DMS79 (cell line): ENCODE data around the gene THAP7.
"Not testable (repeated sequence)": the region's sequence is repeated elsewhere in the genome, so short reads cannot be mapped to it uniquely, and the experiment has no call there.

Experiments
- DNase-seq: peaks from one replicate; lab custom pipeline; 2025; lab: John Stamatoyannopoulos, UW

THAP7 gene

GRCh38 chr22:21012446-21013407, 10.8 kb upstream of the THAP7 start:
- DNase-seq = no peak

GRCh38 chr22:21010426-21011113, 8.7 kb upstream of the THAP7 start:
- no peak for DNase-seq

- DNase-seq = no peak
Measured at GRCh38 chr22:21009638-21010425, 7.9 kb upstream of the THAP7 start.

GRCh38 chr22:21009208-21009607, 7.3 kb upstream of the THAP7 start:
- not testable (repeated sequence) for DNase-seq

- DNase-seq = no peak
Measured at GRCh38 chr22:21003782-21004181, 1.9 kb upstream of the THAP7 start.

GRCh38 chr22:21000987-21001600, 824 bp downstream of the THAP7 start:
- no peak for DNase-seq

- no peak for DNase-seq
Measured at GRCh38 chr22:21000207-21000986, 1.5 kb downstream of the THAP7 start.

GRCh38 chr22:20999350-21000206, 2.3 kb downstream of the THAP7 start:
- DNase-seq = no peak

- DNase-seq = no peak
Measured at GRCh38 chr22:20998411-20999336, 3.2 kb downstream of the THAP7 start.

GRCh38 chr22:20997536-20998257, 4.2 kb downstream of the THAP7 start:
- DNase-seq = no peak

- no peak for DNase-seq
Measured at GRCh38 chr22:20996598-20997535, 5.1 kb downstream of the THAP7 start.

- DNase-seq = no peak
Measured at GRCh38 chr22:20996031-20996410, 5.9 kb downstream of the THAP7 start.

- no peak for DNase-seq
Measured at GRCh38 chr22:20995329-20996030, 6.4 kb downstream of the THAP7 start.

GRCh38 chr22:20994902-20995241, 7.0 kb downstream of the THAP7 start:
- DNase-seq = no peak

GRCh38 chr22:20994128-20994901, 7.6 kb downstream of the THAP7 start:
- DNase-seq = no peak
